HG03025 (cell line): ENCODE results near the gene DNAH14.
"Not testable (repeated sequence)": the region's sequence is repeated elsewhere in the genome, so short reads cannot be mapped to it uniquely, and the experiment has no call there.

Experiments
- ATAC-seq: cut with Tn5 transposase; IDR thresholded peaks from one replicate; pipeline ENCODE4 v1.9.1; 2021; ENCODE audit warnings: mild to moderate bottlenecking, moderate library complexity; ENCODE audit not compliant: unreplicated experiment, low FRiP score

DNAH14 gene

DNA sequence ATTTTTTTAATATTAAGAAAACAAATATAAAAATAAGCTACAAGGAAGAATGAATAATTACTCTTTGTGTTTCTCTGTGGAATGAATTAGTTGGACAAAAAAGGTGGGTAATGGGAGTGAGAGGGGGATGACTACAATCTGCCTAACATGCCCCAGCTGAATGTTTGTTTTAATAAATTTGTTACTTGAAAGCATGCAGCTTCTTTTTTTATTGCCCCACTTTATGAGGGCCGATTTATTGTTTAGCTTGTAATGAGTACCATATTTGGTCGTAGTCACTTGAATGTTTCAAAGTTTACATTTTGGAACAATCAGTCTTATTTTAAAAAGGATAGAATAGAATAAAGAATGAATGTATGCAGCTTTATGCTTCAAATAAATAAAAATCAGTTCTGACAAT, 301.0 kb downstream of the DNAH14 start:
- no peak for ATAC-seq

- ATAC-seq, result not testable (repeated sequence)
Measured at GRCh38 chr1:225232930-225233329, 303.5 kb downstream of the DNAH14 start.

DNA sequence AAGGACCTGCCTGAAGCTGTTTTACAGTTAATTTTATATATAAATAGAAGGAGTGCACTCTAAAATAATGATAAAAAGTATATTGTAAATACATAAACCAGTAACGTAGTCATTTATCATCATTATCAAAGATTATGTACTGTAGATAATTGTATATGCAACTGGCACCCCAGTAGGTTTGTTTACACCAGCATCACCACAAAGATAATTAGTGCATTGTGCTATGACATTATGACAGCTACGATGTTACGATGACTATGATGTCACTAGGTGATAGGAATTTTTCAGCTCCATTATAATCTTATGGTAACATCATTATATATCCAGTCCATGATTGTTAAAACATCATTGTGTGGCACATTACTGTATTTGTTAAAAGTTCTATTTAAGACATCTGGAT, 313.1 kb downstream of the DNAH14 start:
- ATAC-seq, result no peak

GRCh38 chr1:225250432-225250831, 321.0 kb downstream of the DNAH14 start:
- peak; percentile 85 for ATAC-seq

GRCh38 chr1:225253173-225253572, 323.7 kb downstream of the DNAH14 start:
- no peak for ATAC-seq

DNA sequence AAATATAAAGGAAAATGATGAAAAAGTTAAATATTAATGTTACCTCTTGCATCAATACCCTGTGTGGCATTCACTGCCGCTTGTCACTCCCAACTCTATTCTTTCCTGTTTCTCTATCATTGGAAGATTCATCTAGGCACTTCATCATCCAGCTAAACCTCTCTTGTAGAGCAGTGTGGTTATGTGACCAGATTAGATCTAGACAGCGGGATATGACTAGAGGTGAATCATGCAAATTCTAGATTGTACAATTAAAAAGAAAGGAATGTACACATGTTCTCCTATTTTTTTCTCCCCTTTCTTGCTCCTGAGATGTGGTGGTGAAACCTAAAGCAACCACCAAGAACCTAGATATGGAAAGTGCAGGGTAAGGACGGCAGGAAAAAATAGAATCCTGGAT, 324.3 kb downstream of the DNAH14 start:
- ATAC-seq, result no peak

GRCh38 chr1:225254676-225255075, 325.2 kb downstream of the DNAH14 start:
- no peak for ATAC-seq

- ATAC-seq, result no peak
Measured at GRCh38 chr1:225257081-225257480, 327.6 kb downstream of the DNAH14 start.

- ATAC-seq, result no peak
Measured at GRCh38 chr1:225258811-225259210, 329.3 kb downstream of the DNAH14 start.

DNA sequence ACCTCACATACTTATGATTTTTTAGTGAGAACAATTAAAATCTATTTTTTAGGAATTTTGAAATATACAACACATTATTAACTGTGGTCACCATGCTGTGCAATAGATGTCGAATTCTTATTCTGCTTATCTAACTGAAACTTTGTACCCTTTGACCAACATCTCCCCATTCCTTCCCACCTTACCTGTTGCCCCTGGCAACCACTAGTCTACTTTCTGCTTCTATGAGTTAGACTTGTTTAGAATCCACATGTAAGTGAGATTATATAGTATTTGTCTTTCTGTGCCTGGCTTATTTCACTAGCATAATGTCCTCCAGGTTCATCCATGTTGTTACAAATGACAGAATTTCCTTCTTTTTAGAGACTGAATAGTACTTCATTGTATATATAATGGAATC, 330.1 kb downstream of the DNAH14 start:
- no peak for ATAC-seq

- no peak for ATAC-seq
Measured at GRCh38 chr1:225260319-225260718, 330.8 kb downstream of the DNAH14 start.

DNA sequence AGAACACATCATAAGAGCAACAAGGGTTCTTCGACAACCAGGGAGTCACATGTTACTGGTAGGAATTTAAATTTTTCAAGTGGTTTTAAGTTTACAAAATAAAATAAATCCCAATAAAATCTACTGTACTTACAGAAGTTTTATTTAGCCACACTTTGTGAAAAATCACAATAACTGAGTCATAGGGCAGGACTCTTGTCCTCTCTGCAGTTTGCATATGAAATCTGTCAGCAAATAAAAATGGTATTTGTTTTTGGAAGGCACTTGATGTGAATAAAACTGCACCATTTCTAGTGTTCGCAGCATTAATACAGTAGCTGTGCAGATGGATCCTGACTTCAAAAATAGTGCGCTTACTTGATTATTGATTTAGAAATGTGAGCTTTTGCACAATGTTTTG, 348.0 kb downstream of the DNAH14 start:
- ATAC-seq, result no peak

- no peak for ATAC-seq
Measured at GRCh38 chr1:225280563-225280962, 351.1 kb downstream of the DNAH14 start.

- ATAC-seq, result no peak
Measured at GRCh38 chr1:225290244-225290643, 360.8 kb downstream of the DNAH14 start.

GRCh38 chr1:225299624-225300023, 370.1 kb downstream of the DNAH14 start:
- no peak for ATAC-seq

DNA sequence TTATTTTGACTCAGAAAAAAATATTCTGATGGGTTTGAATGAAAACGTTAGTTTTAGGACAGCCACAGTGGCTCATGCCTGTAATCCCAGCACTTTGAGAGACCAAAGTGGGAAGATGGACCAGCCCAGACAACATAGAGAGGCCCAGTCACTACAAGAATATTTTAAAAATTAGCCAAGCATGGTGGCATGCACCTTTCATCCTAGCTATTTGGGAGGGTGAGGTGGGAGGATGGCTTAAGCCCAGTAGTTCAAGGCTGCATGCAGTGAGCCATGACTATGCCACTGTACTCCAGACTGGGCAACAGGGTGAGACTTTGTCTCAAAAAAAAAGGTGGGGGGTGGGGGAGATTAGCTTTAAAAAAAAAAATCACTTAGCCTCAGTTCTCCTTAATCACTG, 370.9 kb downstream of the DNAH14 start:
- ATAC-seq, result no peak

- no peak for ATAC-seq
Measured at GRCh38 chr1:225304996-225305395, 375.5 kb downstream of the DNAH14 start.

GRCh38 chr1:225310544-225310943, 381.1 kb downstream of the DNAH14 start:
- ATAC-seq, result not testable (repeated sequence)

DNA sequence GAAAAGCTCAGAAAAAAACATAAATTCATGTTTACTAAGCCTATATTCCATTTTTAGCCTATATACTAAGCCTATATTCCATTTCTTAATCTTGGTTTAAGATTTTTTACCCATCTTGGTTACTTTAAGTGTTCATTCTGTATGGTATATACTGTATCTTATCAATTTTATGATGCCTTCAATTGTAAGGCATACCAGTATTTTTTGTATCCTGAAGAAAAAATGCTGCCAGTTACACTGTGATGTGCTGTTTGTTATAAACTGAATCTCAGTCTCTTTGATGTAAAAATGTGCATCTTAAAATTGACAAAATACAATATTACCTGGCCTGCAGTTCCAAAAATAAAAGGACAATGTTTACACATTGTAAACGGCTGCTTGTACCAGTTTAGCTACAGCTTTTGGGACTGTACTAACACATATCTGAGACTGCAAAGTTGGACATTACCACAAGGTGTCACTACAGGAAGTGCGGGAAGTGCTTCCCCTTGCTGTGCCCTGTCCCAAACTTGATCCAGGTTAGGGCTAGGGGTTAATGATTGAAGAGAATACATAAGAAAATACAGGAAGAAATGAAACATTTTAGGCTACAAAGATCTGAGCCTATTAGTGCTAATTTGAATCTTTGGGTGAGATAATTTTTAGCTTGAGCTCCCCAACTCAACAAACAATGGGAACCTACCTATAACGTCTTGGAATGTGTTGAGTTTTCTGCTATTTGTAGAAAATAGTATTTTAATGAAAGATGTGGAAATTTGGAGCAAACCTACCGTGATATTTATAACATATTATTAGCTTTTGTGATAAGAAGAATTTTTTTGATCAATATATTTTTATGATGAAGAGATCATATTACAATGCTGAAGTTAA, 389.5 kb downstream of the DNAH14 start:
- ATAC-seq, result peak; percentile 89

- no peak for ATAC-seq
Measured at GRCh38 chr1:225319871-225320270, 390.4 kb downstream of the DNAH14 start.

GRCh38 chr1:225321784-225322183, 392.3 kb downstream of the DNAH14 start:
- ATAC-seq, result no peak

- no peak for ATAC-seq
Measured at GRCh38 chr1:225329041-225329440, 399.6 kb downstream of the DNAH14 start.
